ENCODE results near the gene TWNK.

DNA sequence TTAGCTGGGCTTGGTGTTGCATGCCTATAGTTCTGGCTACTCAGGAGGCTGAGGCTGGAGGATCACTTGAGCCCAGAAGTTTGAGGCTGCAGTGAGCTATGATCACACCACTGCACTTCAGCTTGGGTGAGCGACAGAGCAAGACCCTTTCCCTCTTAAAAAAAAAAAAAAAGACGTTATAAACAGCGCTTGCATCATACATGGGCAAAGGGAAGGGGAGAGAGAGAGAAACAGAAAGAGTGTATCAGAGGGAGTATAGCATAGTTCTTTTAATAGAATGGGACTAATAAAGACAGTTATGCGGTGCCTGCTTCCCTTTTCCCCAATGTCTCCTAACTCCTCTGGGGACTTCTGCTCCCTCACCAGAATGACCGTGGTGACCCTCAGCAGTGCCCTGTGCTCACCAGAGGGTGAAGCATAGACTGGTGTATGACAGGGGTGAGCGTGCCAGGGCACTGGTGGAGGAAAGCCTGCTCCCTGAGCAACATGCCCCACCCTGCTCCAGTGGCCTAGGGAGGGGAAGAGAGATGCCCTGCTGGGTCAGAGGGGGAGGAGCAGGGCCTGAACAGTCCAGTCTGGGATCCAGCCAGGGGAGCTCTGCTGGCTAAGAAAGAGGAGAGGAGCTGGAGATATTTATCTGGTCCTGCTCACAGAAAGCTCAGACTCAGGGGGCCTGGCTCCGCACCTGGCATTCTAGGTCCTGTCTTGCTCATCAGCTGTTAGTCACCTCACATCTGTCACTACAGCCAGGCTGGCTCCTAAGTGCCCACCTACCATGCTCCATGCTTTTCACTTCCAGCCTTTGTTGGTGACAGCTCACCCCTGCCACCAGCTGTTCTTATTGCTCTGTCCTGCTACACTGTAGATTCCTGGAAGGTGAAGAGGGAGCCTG lies 41.3 kb downstream of the TWNK start:
- no peak for TF ChIP-seq MYC (IDR thresholded peaks at IDR 0.05; ENCODE audit: low read depth, low read length)
- TF ChIP-seq, protein P1, sequence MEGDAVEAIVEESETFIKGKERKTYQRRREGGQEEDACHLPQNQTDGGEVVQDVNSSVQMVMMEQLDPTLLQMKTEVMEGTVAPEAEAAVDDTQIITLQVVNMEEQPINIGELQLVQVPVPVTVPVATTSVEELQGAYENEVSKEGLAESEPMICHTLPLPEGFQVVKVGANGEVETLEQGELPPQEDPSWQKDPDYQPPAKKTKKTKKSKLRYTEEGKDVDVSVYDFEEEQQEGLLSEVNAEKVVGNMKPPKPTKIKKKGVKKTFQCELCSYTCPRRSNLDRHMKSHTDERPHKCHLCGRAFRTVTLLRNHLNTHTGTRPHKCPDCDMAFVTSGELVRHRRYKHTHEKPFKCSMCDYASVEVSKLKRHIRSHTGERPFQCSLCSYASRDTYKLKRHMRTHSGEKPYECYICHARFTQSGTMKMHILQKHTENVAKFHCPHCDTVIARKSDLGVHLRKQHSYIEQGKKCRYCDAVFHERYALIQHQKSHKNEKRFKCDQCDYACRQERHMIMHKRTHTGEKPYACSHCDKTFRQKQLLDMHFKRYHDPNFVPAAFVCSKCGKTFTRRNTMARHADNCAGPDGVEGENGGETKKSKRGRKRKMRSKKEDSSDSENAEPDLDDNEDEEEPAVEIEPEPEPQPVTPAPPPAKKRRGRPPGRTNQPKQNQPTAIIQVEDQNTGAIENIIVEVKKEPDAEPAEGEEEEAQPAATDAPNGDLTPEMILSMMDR (IDR thresholded peaks at IDR 0.05; ENCODE audit: low read depth, low read length), result no peak
- no peak for TF ChIP-seq POLR2A (IDR thresholded peaks at IDR 0.05; ENCODE audit: extremely low read depth, insufficient read length)
